DMS 273 (cell line): ENCODE results near the gene CEP57.

Experiments used
- DNase-seq: peaks from one replicate; lab custom pipeline; 2025; ENCODE audit not compliant: unreplicated experiment; lab: John Stamatoyannopoulos, UW

The CEP57 gene

GRCh38 chr11:95790123-95790932 lies at the start of gene CEP57:
Gene CEP57, plus strand, starts transcription at chr11:95790498. Its CDS starts 201 bp downstream, at chr11:95790699.
- DNase-seq, result peak; percentile 97

- no peak for DNase-seq
These were observed 40.2 kb upstream of the CEP57 start for GRCh38 chr11:95750101-95750500.

DNA sequence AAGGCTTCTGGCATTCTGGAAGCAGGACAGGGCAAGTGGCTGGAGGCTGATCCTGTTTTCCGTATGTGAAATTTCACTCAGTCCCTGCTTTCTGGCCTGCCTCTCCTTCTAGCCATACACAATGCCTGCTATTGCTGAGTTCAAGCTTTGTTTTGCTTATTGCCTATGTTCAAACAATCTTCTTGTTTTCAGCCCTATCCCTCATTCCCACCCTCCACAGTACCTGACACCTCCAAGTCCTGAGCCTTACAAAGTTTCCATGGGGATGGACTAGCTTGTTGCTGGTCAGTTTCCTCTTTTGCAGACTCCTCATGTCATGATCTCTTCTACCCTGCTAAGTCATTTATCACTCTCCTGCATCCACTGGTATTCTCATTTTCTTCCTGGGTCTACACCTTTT lies 38.8 kb upstream of the CEP57 start:
- no peak for DNase-seq

DNA sequence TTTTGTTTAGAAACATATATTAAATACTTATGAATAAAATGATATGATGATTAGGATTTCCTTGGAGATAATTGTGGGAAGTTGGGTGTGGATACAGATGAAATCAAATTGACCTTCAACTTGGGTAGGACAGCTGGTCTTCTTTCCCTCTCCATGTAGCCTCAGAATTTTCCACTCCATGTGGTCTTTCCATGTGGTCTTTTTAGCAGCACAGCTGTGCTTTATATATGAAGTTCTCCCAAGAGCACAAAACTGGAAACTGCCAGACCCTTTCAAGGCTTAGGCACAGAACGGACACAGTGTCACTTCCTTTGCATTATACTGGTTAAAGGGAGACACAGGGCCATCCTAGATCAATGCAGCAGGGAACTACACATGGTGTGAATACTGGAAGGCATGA lies 29.4 kb upstream of the CEP57 start:
- peak; percentile 49 for DNase-seq

- no peak for DNase-seq
These were observed 27.8 kb upstream of the CEP57 start for GRCh38 chr11:95762534-95762933.

GRCh38 chr11:95764267-95764898 lies 25.9 kb upstream of the CEP57 start:
- DNase-seq, result peak; percentile 72

GRCh38 chr11:95766701-95767100 lies 23.6 kb upstream of the CEP57 start:
- no peak for DNase-seq

DNA sequence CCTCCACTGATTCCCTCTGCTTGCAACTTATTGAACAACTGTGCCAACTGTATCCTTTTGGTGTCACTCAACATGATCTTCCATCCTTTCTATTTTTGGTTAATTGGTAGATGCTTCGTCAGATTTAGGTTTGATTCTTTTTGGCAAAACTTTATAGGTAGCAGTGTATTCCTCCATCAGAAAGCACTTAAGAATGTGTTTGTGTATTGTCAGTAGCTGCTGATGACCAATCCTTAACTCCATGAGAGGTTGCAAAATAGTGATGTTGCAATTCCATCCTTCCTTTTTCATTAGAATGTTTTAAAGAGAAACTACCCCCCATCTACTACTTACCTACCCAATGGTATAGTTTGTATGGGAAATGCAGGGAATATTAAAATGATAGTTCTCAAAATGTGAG lies 22.8 kb upstream of the CEP57 start:
- no peak for DNase-seq

DNA sequence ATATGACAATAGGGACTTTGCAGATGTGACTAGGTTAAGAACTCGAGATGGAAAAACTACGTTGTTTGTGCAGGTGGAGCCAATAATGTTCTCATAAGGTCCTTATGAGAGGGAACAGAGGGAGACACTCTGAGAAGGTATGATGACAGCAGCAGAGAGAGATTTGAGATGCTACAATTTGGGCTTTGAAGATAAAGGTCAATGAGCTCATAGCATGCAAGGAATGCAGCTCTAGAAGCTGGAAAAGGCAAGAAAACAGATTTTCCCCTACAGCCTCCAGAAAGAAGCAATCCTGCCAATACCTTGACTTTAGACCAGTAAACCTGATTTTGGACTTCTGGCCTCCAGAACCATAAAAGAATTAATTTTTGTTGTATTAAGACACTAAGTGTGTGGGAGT lies 21.8 kb upstream of the CEP57 start:
- DNase-seq, result no peak

GRCh38 chr11:95776859-95777258 lies 13.4 kb upstream of the CEP57 start:
- no peak for DNase-seq

- no peak for DNase-seq
These were observed 11.6 kb upstream of the CEP57 start for GRCh38 chr11:95778699-95779098.

DNA sequence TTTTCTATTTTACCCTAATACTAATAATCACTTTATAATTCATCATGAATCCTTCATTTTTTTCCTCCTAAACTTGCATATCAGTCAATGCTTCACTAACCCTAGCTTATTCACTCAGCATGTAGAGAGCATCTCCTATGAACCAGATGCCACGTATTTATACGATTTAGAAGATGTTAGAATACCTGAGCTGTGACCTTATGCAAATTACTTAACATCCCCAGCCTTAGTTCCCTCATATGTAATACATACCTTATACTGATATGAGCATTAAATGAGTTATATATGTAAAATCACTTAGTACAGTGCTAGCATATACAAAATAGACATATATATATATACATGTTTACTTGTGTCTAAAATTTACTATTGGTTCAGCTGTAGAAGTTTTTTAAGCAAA lies 9.8 kb upstream of the CEP57 start:
- DNase-seq, result no peak

DNA sequence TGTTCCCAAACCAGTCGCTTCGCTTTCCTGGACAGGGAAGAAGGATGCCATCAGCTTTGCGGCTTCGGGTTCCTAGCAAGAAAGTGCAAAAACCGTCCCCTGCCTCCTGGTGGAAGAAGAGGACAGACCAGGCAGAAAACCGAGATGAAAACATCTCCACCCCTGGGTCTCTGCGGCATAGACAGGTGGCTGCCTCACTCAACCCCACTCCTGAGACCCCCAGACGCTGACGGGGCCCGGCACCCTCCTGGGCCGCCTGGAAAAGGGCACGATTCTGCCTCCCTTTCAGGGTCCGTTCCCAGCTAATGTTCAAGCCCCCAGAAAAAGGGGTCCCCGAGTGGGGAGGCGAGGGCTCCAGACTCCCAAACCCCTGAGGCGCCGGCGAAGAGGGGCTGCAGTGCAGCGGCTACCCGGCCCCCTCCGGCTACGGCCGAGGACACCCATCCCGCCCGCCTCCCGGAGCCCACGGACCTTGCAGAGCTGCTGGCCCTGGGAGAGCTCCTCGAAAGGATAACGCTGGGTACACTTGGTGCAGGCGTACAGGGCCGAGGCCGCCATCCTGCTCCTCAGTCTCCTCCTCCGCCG lies 1.3 kb upstream of the CEP57 start:
- DNase-seq, result peak; percentile 69

- peak; percentile 98 for DNase-seq
These were observed 684 bp upstream of the CEP57 start, which contains the start of gene FAM76B for GRCh38 chr11:95789506-95790122. Gene FAM76B, minus strand, starts transcription at chr11:95789782. Its CDS starts 304 bp downstream, at chr11:95789478.

DNA sequence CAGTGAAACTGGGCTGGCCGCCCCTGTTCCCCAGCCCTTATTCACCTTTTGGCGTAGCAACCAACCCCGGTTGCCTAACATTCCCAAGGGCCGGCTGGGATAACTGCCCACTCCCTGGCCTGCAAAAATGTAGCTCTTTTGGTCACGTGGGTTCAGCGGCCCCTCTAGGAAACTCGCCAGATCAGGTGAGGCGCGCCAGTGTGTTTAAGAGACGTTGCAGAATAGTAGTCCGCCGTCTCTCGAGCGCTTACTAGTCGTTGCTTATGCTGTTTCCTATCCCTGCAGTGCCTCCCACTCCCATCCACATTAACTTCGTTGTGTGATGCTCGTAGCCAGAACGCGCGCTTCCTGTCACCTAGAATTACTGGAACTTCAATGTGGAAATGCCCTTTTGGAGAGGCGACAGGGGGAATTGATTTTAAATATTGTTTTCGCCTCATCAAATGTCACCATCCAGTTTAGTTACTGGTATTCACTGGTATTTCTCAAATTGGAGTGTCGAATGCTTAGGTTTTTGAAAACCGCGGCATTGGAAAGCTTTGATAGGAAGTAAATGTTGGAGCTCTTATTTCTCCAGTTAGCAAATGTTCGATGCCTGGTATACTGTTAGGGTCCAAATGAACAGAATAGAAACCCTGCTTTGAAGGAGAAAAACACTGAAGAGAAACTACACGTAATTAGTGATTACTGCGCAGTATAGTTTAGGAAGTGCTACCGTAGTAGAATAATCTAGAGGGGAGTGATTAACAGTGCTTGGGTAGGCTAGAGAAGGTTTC lies 823 bp downstream of the CEP57 start:
- peak; percentile 68 for DNase-seq

- no peak for DNase-seq
These were observed 1.4 kb downstream of the CEP57 start for GRCh38 chr11:95791709-95792033.

GRCh38 chr11:95792200-95792599 lies 1.9 kb downstream of the CEP57 start:
- no peak for DNase-seq

- DNase-seq, result no peak
These were observed 2.4 kb downstream of the CEP57 start for GRCh38 chr11:95792700-95793099.

GRCh38 chr11:95793116-95793515 lies 2.8 kb downstream of the CEP57 start:
- DNase-seq, result no peak

DNA sequence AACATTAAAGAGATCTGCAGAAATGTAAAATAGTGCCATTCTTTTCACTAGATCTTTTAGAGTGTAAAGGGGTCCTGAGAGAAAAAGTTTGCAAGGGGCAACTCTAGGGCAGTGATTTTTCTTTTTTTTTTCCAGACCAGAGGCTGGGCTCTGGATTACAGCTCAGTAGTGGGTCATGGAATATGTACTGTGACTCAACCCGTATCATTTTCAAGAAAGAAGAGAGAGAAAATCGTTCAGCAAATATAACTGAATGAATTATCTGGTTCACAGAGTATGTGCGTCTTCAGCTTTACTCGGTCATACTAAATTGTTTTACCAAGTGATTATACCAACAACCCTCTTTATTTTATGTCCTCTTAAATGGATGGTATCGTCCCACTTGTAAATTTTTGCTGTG lies 3.8 kb downstream of the CEP57 start:
- no peak for DNase-seq
